Measurements from ENCODE around the gene ACAN.

Gene ACAN

DNA sequence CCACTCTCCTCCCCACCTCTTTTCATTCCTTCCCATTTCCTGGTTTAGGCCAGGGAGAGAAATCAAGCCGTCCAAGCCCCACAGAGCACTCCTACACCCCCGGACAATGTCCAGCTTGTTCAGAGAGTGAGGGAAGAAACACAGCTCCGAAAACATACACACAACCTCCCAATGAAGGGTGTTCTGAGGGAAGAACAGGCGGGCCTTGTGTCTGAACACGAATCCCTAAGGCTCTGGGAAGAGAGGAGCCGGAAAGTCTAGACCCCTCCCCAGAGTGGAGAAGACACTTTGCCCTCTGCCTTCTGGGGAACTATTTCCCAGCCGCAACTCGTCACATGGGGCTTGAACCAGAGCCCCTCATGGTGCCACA is 30.5 kb downstream of the ACAN start:
- no peak overlapping the region for H3K4me3 ChIP-seq (ENCODE audit: low read depth, low read length)
- DNase-seq (ENCODE audit: low read depth, low spot score), result no peak
- ChIA-PET POLR2A (no interaction called here), CTCF (interaction anchor here (0.7 to 13.7 kb wide), 18 partner anchors 8 to 212 kb away, joined by 3 to 385 read pairs (median 6); no protein-coding TSS in a partner anchor)
- TF ChIP-seq, protein P1, sequence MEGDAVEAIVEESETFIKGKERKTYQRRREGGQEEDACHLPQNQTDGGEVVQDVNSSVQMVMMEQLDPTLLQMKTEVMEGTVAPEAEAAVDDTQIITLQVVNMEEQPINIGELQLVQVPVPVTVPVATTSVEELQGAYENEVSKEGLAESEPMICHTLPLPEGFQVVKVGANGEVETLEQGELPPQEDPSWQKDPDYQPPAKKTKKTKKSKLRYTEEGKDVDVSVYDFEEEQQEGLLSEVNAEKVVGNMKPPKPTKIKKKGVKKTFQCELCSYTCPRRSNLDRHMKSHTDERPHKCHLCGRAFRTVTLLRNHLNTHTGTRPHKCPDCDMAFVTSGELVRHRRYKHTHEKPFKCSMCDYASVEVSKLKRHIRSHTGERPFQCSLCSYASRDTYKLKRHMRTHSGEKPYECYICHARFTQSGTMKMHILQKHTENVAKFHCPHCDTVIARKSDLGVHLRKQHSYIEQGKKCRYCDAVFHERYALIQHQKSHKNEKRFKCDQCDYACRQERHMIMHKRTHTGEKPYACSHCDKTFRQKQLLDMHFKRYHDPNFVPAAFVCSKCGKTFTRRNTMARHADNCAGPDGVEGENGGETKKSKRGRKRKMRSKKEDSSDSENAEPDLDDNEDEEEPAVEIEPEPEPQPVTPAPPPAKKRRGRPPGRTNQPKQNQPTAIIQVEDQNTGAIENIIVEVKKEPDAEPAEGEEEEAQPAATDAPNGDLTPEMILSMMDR (IDR thresholded peaks at IDR 0.05; ENCODE audit: insufficient read depth, low read length, missing control alignments), result no peak

DNA sequence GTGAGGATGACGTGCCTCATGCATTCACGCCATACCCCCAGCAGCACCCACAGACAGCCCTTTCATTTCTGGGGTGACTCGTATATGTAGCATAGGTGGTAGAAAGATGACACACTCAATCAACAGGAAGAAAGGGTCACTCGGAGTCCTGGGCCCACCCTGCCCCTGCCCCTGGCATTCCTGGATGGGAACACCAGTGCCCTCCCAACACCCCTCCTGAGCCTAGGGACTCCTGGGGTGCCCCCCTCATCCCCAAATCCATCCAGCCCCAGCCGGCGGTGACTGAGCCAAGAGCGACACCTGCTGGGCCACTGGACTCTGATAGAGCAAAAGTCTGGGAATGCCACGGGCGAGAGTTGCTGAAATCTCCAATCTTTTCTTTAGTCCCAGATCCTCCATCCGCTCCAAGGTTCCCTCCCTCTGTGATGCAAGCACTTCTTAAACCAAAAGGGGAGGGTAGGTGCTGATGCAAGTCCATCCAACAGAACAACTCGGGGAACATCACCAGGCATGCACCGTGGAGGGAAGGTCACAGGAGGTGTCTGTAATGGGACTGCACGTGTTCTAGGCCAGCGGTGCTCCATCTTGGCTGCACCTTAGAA is 31.1 kb downstream of the ACAN start:
- no peak overlapping the region for H3K4me3 ChIP-seq (ENCODE audit: low read depth, low read length)
- ChIA-PET CTCF (interaction anchor here (0.8 to 13.7 kb wide), 22 partner anchors 9 to 362 kb away, joined by 3 to 385 read pairs (median 4); no protein-coding TSS in a partner anchor), POLR2A (interaction anchor here (0.6 kb wide), 1 partner anchor 129 kb away, joined by 3 read pairs; no protein-coding TSS in a partner anchor)
- peak; percentile 12 for DNase-seq (ENCODE audit: low read depth, low spot score)
- TF ChIP-seq, protein P1 (IDR thresholded peaks at IDR 0.05; ENCODE audit: insufficient read depth, low read length, missing control alignments), result peak; percentile 82

DNA sequence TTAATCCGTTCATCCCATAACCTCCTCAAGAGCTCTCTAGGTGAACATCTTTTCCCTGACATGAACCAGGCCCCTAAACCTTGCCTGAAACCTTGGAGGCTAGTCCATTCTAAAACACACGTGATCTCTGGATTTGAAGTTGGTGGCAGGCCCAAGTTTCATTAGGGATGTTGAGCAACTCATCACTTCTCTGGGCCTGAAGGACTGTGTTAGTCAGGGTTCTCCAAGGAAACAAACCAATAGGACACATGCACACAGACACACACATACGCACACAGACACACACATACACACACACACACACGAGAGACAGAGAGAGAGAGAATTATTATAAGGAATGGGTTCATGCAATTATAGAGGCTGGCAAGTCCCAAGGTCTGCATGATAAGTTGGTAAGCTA is 31.9 kb downstream of the ACAN start:
- H3K4me3 ChIP-seq (ENCODE audit: low read depth, low read length), result no peak overlapping the region
- no peak for DNase-seq (ENCODE audit: low read depth, low spot score)
- ChIA-PET CTCF (interaction anchor here (0.6 to 13.7 kb wide), 23 partner anchors 9 to 363 kb away, joined by 3 to 385 read pairs (median 4); no protein-coding TSS in a partner anchor), POLR2A (interaction anchor here (0.6 kb wide), 1 partner anchor 130 kb away, joined by 3 read pairs; no protein-coding TSS in a partner anchor)
- TF ChIP-seq, protein P1 (IDR thresholded peaks at IDR 0.05; ENCODE audit: insufficient read depth, low read length, missing control alignments), result no peak

DNA sequence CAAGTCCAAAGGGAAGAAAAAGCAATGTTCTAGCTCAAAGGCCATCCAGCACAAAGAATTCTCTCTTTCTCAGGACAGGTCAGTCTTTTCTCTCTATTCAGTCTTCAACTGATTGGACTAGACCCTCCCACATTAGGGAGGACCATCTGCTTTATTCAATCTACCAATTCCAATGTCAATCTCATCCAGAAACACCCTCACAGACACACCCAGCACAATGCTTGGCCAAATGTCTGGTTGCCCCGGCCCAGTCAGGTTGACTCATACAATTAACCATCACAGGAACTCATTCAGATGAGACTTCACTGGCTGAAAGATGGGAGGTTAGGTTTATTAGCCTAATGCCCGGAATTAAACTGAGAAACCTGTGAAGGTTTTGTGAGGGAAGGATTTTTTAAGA is 32.4 kb downstream of the ACAN start:
- TF ChIP-seq, protein P1 (IDR thresholded peaks at IDR 0.05; ENCODE audit: insufficient read depth, low read length, missing control alignments), result no peak
- ChIA-PET POLR2A (no interaction called here), CTCF (interaction anchor here (0.6 to 13.7 kb wide), 15 partner anchors 9 to 357 kb away, joined by 3 to 385 read pairs (median 5); no protein-coding TSS in a partner anchor)
- H3K4me3 ChIP-seq (ENCODE audit: low read depth, low read length), result no peak overlapping the region
- DNase-seq (ENCODE audit: low read depth, low spot score), result no peak

DNA sequence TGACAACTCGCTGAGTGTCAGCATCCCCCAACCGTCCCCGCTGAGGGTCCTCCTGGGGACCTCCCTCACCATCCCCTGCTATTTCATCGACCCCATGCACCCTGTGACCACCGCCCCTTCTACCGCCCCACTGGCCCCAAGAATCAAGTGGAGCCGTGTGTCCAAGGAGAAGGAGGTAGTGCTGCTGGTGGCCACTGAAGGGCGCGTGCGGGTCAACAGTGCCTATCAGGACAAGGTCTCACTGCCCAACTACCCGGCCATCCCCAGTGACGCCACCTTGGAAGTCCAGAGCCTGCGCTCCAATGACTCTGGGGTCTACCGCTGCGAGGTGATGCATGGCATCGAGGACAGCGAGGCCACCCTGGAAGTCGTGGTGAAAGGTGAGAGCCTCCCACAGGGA is 35.4 kb downstream of the ACAN start:
- POLR2A ChIA-PET, result no interaction called here
- TF ChIP-seq, protein P1 (IDR thresholded peaks at IDR 0.05; ENCODE audit: insufficient read depth, low read length, missing control alignments), result no peak
- no peak for DNase-seq (ENCODE audit: low read depth, low spot score)
- no peak overlapping the region for H3K4me3 ChIP-seq (ENCODE audit: low read depth, low read length)
- CTCF ChIA-PET, result interaction anchor here (13.7 kb wide), 1 partner anchor 181 kb away, joined by 385 read pairs; no protein-coding TSS in a partner anchor

DNA sequence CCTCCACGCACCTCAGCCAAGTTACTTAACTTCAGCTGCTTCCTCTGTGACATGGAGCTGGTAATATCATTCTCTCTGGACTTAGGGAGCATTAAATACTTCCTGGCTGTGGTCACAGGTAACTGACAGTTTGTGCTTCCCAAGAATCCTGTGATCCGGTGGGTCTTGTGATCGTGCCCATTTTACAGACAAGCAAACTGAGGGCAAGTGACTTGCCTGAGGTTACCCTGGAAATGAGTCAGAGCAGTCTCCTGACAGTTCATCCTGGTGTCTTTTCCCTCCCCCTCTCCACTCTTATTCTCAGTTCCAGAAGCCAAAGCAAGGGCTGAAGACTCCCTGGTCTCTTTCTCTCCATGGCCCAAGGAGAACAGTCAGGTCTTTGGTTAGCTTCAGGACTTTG is 35.9 kb downstream of the ACAN start:
- POLR2A ChIA-PET, result no interaction called here
- CTCF ChIA-PET, result interaction anchor here (0.6 to 13.7 kb wide), 2 partner anchors 172 to 182 kb away, joined by 3 to 385 read pairs; no protein-coding TSS in a partner anchor
- TF ChIP-seq, protein P1 (IDR thresholded peaks at IDR 0.05; ENCODE audit: insufficient read depth, low read length, missing control alignments), result no peak

More for the DNA sequence above, 35.9 kb downstream of the ACAN start:
- no peak for DNase-seq (ENCODE audit: low read depth, low spot score)
- H3K4me3 ChIP-seq (ENCODE audit: low read depth, low read length), result no peak overlapping the region
